OCI-LY7 (cell line): ENCODE measurements around the gene ULK4. TPM values are rescaled to one million over a fixed set of nuclear protein-coding genes. Genes with fewer than 3 reads are reported as not detected.

ENCODE experiments used
- BruUV-seq: library from RNA; stranded (reverse); fragments of 400-500 nt; replicated peaks from 2 replicates; lab custom pipeline; 2021; lab: Mats Ljungman, UMichigan
- CTCF ChIA-PET: fragments of 300-600 bp; sonication (Branson Sonifier 250); formaldehyde crosslinking; loops from one replicate; lab custom pipeline; 2022; ENCODE audit warnings: antibody characterized with exemption; ENCODE audit not compliant: unreplicated experiment; lab: Charles Lee
- POLR2A ChIA-PET: fragments of 300-600 bp; sonication (Branson Sonifier 250); formaldehyde crosslinking; loops from one replicate; lab custom pipeline; 2022; ENCODE audit warnings: antibody characterized with exemption; lab: Charles Lee
- DNase-seq: peaks from one replicate; pipeline ENCODE4 v3.0.0-alpha.2; 2015; ENCODE audit warnings: low spot score
- H2AFZ ChIP-seq: fragments of 200-600 bp; sonication (generic), shearing (Covaris generic); 2 replicates; pipeline ENCODE4 v1.6.1; 2014; ENCODE audit warnings: mild to moderate bottlenecking, antibody characterized with exemption, low read length, moderate library complexity
- H3K27ac ChIP-seq: fragments of 200-600 bp; sonication (generic); 2 replicates; pipeline ENCODE4 v1.5.1; 2014; ENCODE audit warnings: mixed run types, low read depth, mild to moderate bottlenecking, moderate library complexity, low read length, inconsistent platforms; ENCODE audit not compliant: poor library complexity, severe bottlenecking
- H3K36me3 ChIP-seq: fragments of 200-600 bp; sonication (generic); 2 replicates; pipeline ENCODE4 v1.6.1; 2014; ENCODE audit warnings: mild to moderate bottlenecking, antibody characterized with exemption, low read length, moderate library complexity, mixed read lengths; ENCODE audit not compliant: insufficient read depth
- H3K4me1 ChIP-seq: fragments of 200-600 bp; sonication (generic); 2 replicates; pipeline ENCODE4 v1.5.1; 2014; ENCODE audit warnings: mild to moderate bottlenecking, low read length; ENCODE audit not compliant: insufficient read depth, poor library complexity, severe bottlenecking
- H3K4me2 ChIP-seq: fragments of 200-600 bp; sonication (generic); 2 replicates; pipeline ENCODE4 v1.6.1; 2014; ENCODE audit warnings: mild to moderate bottlenecking, low read length
- H3K4me3 ChIP-seq: fragments of 200-600 bp; sonication (generic); 2 replicates; pipeline ENCODE4 v1.5.1; 2014; ENCODE audit warnings: mild to moderate bottlenecking, low read depth, low read length; ENCODE audit not compliant: poor library complexity, severe bottlenecking
- H3K79me2 ChIP-seq: fragments of 200-600 bp; sonication (generic); 2 replicates; pipeline ENCODE4 v1.6.1; 2016; ENCODE audit warnings: low read depth, mild to moderate bottlenecking, low read length, moderate library complexity, mixed read lengths; ENCODE audit not compliant: insufficient read depth
- H3K9me2 ChIP-seq: fragments of 200-600 bp; sonication (generic); 2 replicates; pipeline ENCODE4 v1.6.1; 2016; ENCODE audit warnings: mild to moderate bottlenecking, low read length, mixed read lengths; ENCODE audit not compliant: insufficient read depth
- H3K9me3 ChIP-seq: fragments of 200-600 bp; sonication (generic); 2 replicates; pipeline ENCODE4 v1.6.1; 2014; ENCODE audit warnings: mild to moderate bottlenecking, mixed run types, low read length, mixed read lengths
- H4K20me1 ChIP-seq: fragments of 200-600 bp; sonication (generic); 2 replicates; pipeline ENCODE4 v1.6.1; 2014; ENCODE audit warnings: mild to moderate bottlenecking, antibody characterized with exemption, low read length, moderate library complexity, mixed read lengths; ENCODE audit not compliant: insufficient read depth
- EZH2phosphoT487 ChIP-seq: fragments of 200-600 bp; sonication (generic); IDR thresholded peaks from 2 replicates; pipeline ENCODE4 v1.6.1; 2018; ENCODE audit warnings: low read depth, borderline replicate concordance, mild to moderate bottlenecking, mixed run types, antibody characterized with exemption, low read length, moderate library complexity, mixed read lengths
- intact Hi-C: fragments of 100-400 bp; cut with micrococcal nuclease; formaldehyde crosslinking; loops from one replicate; pipeline ENCODE4 v1.10.0; 2022; ENCODE audit not compliant: unreplicated experiment
- total RNA-seq, 2 experiments: library from RNA; depleted of rRNA in 1 of 2; stranded (reverse); fragments of >200 nt in 1 of 2; shearing (Covaris generic) in 1 of 2; gene quantifications; 2 replicates each; pipeline ENCODE4 v1.2.3, GENCODE V29; 2014 to 2022
- TF ChIP-seq, protein P1 (sequence below): fragments of 200-600 bp; sonication (generic); conservative IDR thresholded peaks from 2 replicates; pipeline ENCODE4 v1.5.1; 2014; ENCODE audit warnings: mild to moderate bottlenecking, antibody characterized with exemption, low read length, moderate library complexity, mixed read lengths

Gene ULK4
- total RNA-seq, 2 experiments from 2014 or later = 18.9 to 21.0 TPM

DNA sequence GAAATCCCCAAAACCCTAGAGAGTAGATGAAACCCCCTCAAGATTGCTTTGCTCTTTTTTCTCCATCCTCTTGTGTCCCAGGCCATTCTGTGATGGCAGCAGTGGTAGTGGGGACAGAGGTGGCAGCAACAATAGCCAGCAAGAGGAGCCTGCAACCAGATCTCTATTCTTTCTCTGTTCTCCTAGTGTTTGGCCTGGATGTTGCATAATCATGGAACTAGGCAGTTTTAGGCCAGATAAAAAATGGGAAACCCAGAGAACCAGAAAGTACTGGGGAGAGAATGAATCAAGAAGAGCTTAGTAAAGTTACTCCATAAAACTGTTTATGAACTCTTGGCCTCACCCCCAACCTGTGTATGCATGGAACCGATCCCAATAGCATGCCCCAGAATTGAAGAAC is 710.3 kb downstream of the ULK4 start:
- Histone ChIP-seq H3K9me2 (no peaks in the 10 kb centered on the region), H2AFZ (no peak overlapping the region), H3K4me3 (no peak overlapping the region), H3K27ac (no peak overlapping the region), H3K36me3 (no peaks in the 10 kb centered on the region), H4K20me1 (no peaks in the 10 kb centered on the region), H3K4me1 (peaks cover 6% of the 10 kb centered on the region), H3K9me3 (no peaks in the 10 kb centered on the region), H3K79me2 (no peaks in the 10 kb centered on the region), H3K4me2 (no peak overlapping the region)
- TF ChIP-seq, protein P1, sequence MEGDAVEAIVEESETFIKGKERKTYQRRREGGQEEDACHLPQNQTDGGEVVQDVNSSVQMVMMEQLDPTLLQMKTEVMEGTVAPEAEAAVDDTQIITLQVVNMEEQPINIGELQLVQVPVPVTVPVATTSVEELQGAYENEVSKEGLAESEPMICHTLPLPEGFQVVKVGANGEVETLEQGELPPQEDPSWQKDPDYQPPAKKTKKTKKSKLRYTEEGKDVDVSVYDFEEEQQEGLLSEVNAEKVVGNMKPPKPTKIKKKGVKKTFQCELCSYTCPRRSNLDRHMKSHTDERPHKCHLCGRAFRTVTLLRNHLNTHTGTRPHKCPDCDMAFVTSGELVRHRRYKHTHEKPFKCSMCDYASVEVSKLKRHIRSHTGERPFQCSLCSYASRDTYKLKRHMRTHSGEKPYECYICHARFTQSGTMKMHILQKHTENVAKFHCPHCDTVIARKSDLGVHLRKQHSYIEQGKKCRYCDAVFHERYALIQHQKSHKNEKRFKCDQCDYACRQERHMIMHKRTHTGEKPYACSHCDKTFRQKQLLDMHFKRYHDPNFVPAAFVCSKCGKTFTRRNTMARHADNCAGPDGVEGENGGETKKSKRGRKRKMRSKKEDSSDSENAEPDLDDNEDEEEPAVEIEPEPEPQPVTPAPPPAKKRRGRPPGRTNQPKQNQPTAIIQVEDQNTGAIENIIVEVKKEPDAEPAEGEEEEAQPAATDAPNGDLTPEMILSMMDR = no peak
- TF ChIP-seq EZH2phosphoT487 = no peak
- intact Hi-C loops = no loop called here
- ChIA-PET POLR2A (interaction anchor here (0.7 kb wide), 1 partner anchor 718 kb away, joined by 3 read pairs; no protein-coding TSS in a partner anchor), CTCF (no interaction called here)
- BruUV-seq = no TSS peak
- DNase-seq = no peak

DNA sequence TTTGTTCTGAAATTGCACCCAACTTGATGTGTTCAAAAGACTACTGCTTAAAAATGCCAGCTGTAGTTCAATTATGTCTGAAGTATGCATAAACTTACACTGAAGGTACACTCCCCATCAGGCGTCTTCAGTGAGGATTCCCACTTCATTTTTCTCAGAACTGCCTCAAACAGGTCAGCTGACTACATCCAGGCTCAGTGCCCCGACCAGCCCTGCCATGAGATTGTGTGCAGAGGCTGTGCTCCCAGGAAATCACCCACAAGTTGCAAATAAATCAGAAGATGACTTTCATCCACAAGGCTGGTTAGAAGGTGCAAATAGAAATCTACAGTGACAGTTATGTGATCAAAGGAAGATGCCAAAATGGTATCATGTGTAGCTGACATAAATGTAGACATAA is 711.1 kb downstream of the ULK4 start:
- Histone ChIP-seq H2AFZ (no peak overlapping the region), H3K4me1 (peaks cover 6% of the 10 kb centered on the region), H3K9me3 (no peaks in the 10 kb centered on the region), H4K20me1 (no peaks in the 10 kb centered on the region), H3K4me3 (no peak overlapping the region), H3K27ac (no peak overlapping the region), H3K79me2 (no peaks in the 10 kb centered on the region), H3K36me3 (no peaks in the 10 kb centered on the region), H3K4me2 (no peak overlapping the region), H3K9me2 (no peaks in the 10 kb centered on the region)
- no TSS peak for BruUV-seq
- no peak for DNase-seq
- TF ChIP-seq EZH2phosphoT487 = no peak
- TF ChIP-seq, protein P1 = no peak
- intact Hi-C loops = no loop called here
- ChIA-PET CTCF (no interaction called here), POLR2A (interaction anchor here (0.7 kb wide), 1 partner anchor 719 kb away, joined by 3 read pairs; no protein-coding TSS in a partner anchor)

DNA sequence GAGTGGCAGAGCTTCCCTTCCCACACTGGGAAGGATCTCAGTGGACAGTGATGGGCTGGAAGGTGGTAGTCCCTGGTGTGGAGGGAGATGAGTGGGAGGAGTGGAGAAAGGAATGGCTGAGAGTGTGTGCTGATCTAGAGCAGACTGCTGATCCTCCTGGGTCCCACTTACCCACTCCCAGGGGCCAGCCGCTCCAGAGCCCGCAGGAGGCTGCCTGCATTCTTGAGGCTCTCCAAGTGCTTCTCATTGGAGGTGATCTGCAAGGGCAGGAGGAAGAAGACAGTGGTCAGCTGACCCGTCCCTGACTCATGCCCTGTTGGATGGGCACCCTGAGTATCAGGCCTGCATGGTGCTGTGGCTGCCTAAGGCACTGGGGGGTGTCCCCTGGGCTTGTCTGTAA is 712.6 kb downstream of the ULK4 start:
- TF ChIP-seq, protein P1 = no peak
- no peak for TF ChIP-seq EZH2phosphoT487

More for the DNA sequence above, 712.6 kb downstream of the ULK4 start:
- no peak overlapping the region for H3K4me3 ChIP-seq
- no peaks in the 10 kb centered on the region for H4K20me1 ChIP-seq
- no peaks in the 10 kb centered on the region for H3K79me2 ChIP-seq
- POLR2A ChIA-PET = interaction anchor here (0.6 kb wide), 1 partner anchor 374 kb away, joined by 3 read pairs; no protein-coding TSS in a partner anchor
- H2AFZ ChIP-seq = no peak overlapping the region
- no peak overlapping the region for H3K4me2 ChIP-seq
- no peak for DNase-seq
- no TSS peak for BruUV-seq
- H3K9me2 ChIP-seq = no peaks in the 10 kb centered on the region
- no peaks in the 10 kb centered on the region for H3K36me3 ChIP-seq
- H3K4me1 ChIP-seq = peaks cover 6% of the 10 kb centered on the region
- no peaks in the 10 kb centered on the region for H3K9me3 ChIP-seq
- intact Hi-C loops = no loop called here
- H3K27ac ChIP-seq = no peak overlapping the region
- CTCF ChIA-PET = no interaction called here
